ENCODE results near the gene ANO1.

Gene ANO1

DNA sequence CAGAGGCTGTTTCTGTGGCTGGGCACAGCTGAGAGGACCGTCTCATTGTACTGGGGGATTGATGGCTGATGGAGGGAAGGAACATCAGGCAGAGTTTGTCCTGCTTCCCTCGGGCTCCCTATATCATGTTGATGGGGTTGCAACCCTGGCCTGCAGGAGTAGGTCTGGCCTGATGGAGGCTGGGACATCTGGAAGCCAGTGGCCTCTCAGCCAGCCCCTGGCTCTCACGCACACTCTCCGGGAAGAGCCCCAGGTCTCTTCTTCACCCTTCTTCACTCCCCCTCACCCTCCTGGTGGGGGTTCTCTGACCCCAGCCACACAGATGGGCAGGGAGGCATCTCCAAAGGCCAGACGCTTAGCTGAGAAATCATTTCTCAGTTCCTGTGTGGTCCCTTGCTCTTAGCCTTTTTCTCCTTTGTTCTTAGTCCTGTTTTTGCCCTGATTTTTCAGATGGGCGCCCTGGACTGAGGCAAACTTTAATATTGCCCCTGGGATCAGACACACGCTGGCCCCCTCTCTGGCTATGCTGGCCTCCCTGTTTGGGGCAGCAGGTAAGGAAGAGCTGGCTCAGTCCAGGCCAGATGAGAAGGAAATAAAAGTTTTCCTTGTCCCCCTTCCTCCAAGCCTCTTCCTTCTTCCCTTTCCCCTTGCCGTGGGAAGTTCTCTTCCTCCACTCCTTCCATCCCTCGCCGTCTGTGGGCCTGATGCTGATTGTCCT, 13.9 kb upstream of the ANO1 start:
- TF ChIP-seq, protein P1, sequence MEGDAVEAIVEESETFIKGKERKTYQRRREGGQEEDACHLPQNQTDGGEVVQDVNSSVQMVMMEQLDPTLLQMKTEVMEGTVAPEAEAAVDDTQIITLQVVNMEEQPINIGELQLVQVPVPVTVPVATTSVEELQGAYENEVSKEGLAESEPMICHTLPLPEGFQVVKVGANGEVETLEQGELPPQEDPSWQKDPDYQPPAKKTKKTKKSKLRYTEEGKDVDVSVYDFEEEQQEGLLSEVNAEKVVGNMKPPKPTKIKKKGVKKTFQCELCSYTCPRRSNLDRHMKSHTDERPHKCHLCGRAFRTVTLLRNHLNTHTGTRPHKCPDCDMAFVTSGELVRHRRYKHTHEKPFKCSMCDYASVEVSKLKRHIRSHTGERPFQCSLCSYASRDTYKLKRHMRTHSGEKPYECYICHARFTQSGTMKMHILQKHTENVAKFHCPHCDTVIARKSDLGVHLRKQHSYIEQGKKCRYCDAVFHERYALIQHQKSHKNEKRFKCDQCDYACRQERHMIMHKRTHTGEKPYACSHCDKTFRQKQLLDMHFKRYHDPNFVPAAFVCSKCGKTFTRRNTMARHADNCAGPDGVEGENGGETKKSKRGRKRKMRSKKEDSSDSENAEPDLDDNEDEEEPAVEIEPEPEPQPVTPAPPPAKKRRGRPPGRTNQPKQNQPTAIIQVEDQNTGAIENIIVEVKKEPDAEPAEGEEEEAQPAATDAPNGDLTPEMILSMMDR (IDR thresholded peaks at IDR 0.05), result no peak
- TF ChIP-seq ZFX (IDR thresholded peaks at IDR 0.05; ENCODE audit: borderline replicate concordance), result no peak
- H3K27ac ChIP-seq, result no peak overlapping the region

DNA sequence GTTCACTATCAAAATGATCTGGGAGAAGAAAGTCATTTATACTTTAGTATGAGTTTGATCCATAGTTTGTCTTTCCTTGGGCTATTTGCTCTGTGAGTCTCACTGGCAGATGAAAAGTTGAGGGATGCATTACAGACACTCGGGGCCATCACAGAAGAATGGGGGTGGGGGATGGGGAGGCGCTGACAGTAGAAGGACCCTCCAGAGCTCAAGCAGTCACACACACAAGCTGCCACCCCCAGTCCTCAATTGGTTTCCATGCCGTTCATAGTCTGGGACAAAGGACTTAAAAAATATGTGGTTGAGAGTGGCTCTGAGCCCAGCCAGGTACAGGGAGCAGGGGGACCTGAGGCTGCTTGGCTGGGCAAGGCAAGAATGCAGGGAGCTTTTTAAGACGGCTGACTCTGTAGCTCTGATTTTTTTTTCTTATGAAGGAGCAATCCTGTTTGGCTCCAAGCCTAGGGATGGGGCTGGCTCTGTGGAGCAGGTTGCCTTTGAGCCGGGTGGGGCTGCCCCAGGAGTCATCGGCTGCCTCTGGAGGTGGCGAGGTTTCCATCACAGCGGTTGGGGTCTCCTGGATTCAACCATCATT, 13.3 kb upstream of the ANO1 start:
- no peak overlapping the region for H3K27ac ChIP-seq
- TF ChIP-seq, protein P1 (IDR thresholded peaks at IDR 0.05), result no peak
- no peak for TF ChIP-seq ZFX (IDR thresholded peaks at IDR 0.05; ENCODE audit: borderline replicate concordance)

DNA sequence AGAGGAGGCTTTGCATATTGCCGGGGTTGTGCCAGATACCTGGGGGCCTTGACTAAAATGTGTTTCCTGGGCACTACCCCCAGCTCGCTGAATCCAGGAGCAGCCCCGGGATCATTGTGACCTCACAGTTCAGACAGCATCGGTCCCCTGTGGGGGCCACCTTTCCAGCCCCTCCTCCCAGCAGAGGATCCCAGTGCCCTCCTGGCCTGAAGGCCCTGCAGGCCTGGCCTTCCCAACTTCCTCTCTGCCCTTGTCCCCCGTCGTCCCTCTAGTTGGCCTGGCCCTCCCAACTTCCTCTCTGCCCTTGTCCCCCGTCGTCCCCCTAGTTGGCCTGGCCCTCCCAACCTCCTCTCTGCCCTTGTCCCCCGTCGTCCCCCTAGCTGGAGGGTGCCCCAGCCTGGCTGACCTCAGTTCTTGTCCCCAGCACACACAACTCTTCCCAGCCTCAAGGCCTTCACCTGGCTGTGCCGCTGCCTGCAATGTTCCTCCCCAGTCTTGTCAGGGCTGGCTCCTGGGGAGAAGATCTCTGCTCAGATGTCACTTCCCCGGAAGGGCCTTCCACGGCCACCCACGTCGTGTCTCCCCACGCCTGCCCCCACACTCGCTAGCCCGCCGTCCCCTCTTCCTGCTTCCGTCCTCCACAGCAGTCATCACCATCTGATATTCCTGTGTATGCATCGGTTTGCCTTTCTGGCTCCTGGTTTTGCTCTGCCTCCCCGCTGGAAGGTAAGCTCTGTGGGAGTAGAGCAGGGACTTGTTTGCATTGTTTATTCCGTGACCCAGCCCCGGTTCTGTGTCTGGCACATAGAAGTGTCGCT, 12.6 kb upstream of the ANO1 start:
- H3K27ac ChIP-seq, result no peak overlapping the region
- TF ChIP-seq, protein P1 (IDR thresholded peaks at IDR 0.05), result no peak
- no peak for TF ChIP-seq ZFX (IDR thresholded peaks at IDR 0.05; ENCODE audit: borderline replicate concordance)

DNA sequence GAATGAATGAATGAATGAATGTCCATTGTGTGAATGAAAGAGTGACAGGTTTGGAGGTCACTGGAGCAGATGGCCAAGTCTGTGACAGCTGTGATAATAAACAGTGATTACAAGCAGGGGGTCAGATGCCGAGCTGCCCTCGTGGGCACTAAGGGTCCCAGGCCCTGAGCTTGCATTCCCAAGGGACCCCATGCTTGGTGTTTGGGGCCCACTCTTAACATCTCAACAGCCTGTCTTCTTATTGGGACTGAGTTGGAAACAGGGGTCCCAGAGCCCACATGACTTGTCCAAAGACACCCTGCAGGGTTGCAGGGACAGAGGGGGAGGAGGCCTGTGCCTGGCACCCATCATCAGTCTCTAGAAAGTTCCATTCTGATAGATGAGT, 12.0 kb upstream of the ANO1 start:
- no peak overlapping the region for H3K27ac ChIP-seq
- no peak for TF ChIP-seq ZFX (IDR thresholded peaks at IDR 0.05; ENCODE audit: borderline replicate concordance)
- TF ChIP-seq, protein P1 (IDR thresholded peaks at IDR 0.05), result no peak

DNA sequence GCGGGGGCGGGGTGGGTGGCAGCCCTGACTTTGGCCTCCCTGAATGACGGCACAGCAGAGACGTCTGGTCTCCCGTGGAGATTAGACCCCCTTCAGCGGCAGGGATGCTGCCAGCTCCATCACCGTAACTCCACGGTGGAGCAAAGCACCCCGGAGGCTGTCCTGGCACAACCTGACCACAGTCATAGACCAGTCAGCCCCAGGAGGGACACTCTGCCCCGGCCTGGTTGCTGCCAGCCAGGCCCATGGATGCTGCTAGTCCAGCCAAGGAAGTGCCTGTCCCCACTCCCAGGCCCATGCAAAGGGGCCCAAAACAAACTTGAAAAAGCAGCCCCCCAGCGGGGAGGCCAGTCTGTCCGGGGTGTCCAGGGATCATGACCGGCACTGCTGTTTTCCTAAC, 11.5 kb upstream of the ANO1 start:
- no peak for TF ChIP-seq ZFX (IDR thresholded peaks at IDR 0.05; ENCODE audit: borderline replicate concordance)
- TF ChIP-seq, protein P1 (IDR thresholded peaks at IDR 0.05), result no peak
- no peak overlapping the region for H3K27ac ChIP-seq

DNA sequence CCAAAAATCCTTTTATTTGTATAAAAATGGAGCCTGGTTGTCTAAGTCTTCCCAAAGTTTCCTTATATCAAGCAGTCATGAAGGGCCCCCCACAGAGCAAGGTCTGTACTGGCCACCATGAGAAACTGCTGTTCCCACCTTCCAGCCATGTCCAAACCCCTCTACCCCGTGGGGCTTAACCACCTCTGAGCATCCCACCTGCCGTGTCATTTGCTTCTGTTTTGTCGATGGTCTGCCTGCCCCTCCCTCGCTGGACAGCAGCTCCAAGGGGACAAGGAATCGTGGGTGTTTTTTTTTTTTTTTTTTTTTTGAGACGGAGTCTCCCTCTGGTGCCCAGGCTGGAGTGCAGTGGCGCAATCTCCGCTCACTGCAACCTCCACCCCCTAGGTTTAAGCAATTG, 11.1 kb upstream of the ANO1 start:
- H3K27ac ChIP-seq, result no peak overlapping the region
- TF ChIP-seq, protein P1 (IDR thresholded peaks at IDR 0.05), result no peak
- no peak for TF ChIP-seq ZFX (IDR thresholded peaks at IDR 0.05; ENCODE audit: borderline replicate concordance)
